OCI-LY7 (cell line): ENCODE data around the gene CCDC85A. TPM values are rescaled to one million over a fixed set of nuclear protein-coding genes. Genes with fewer than 3 reads are reported as not detected.
"Not testable (repeated sequence)": the region's sequence is repeated elsewhere in the genome, so short reads cannot be mapped to it uniquely, and the experiment has no call there.

Source experiments
- Bru-seq: library from RNA; stranded (reverse); fragments of 400-500 nt; gene quantifications from one replicate; lab custom pipeline; 2021; lab: Mats Ljungman, UMichigan
- BruChase-seq, 2 experiments: library from RNA; stranded (reverse); fragments of 400-500 nt; gene quantifications; one replicate each; lab custom pipeline; 2021; lab: Mats Ljungman, UMichigan
- BruUV-seq: library from RNA; stranded (reverse); fragments of 400-500 nt; replicated peaks from 2 replicates; lab custom pipeline; 2021; lab: Mats Ljungman, UMichigan
- CTCF ChIA-PET: fragments of 300-600 bp; sonication (Branson Sonifier 250); formaldehyde crosslinking; loops from one replicate; lab custom pipeline; 2022; ENCODE audit warnings: antibody characterized with exemption; ENCODE audit not compliant: unreplicated experiment; lab: Charles Lee
- POLR2A ChIA-PET: fragments of 300-600 bp; sonication (Branson Sonifier 250); formaldehyde crosslinking; loops from one replicate; lab custom pipeline; 2022; ENCODE audit warnings: antibody characterized with exemption; lab: Charles Lee
- DNase-seq: peaks from one replicate; pipeline ENCODE4 v3.0.0-alpha.2; 2015; ENCODE audit warnings: low spot score
- H2AFZ ChIP-seq: fragments of 200-600 bp; sonication (generic), shearing (Covaris generic); 2 replicates; pipeline ENCODE4 v1.6.1; 2014; ENCODE audit warnings: mild to moderate bottlenecking, antibody characterized with exemption, low read length, moderate library complexity
- H3K27ac ChIP-seq: fragments of 200-600 bp; sonication (generic); 2 replicates; pipeline ENCODE4 v1.5.1; 2014; ENCODE audit warnings: mixed run types, low read depth, mild to moderate bottlenecking, moderate library complexity, low read length, inconsistent platforms; ENCODE audit not compliant: poor library complexity, severe bottlenecking
- H3K36me3 ChIP-seq: fragments of 200-600 bp; sonication (generic); 2 replicates; pipeline ENCODE4 v1.6.1; 2014; ENCODE audit warnings: mild to moderate bottlenecking, antibody characterized with exemption, low read length, moderate library complexity, mixed read lengths; ENCODE audit not compliant: insufficient read depth
- H3K4me1 ChIP-seq: fragments of 200-600 bp; sonication (generic); 2 replicates; pipeline ENCODE4 v1.5.1; 2014; ENCODE audit warnings: mild to moderate bottlenecking, low read length; ENCODE audit not compliant: insufficient read depth, poor library complexity, severe bottlenecking
- H3K4me2 ChIP-seq: fragments of 200-600 bp; sonication (generic); 2 replicates; pipeline ENCODE4 v1.6.1; 2014; ENCODE audit warnings: mild to moderate bottlenecking, low read length
- H3K4me3 ChIP-seq: fragments of 200-600 bp; sonication (generic); 2 replicates; pipeline ENCODE4 v1.5.1; 2014; ENCODE audit warnings: mild to moderate bottlenecking, low read depth, low read length; ENCODE audit not compliant: poor library complexity, severe bottlenecking
- H3K79me2 ChIP-seq: fragments of 200-600 bp; sonication (generic); 2 replicates; pipeline ENCODE4 v1.6.1; 2016; ENCODE audit warnings: low read depth, mild to moderate bottlenecking, low read length, moderate library complexity, mixed read lengths; ENCODE audit not compliant: insufficient read depth
- H3K9me2 ChIP-seq: fragments of 200-600 bp; sonication (generic); 2 replicates; pipeline ENCODE4 v1.6.1; 2016; ENCODE audit warnings: mild to moderate bottlenecking, low read length, mixed read lengths; ENCODE audit not compliant: insufficient read depth
- H3K9me3 ChIP-seq: fragments of 200-600 bp; sonication (generic); 2 replicates; pipeline ENCODE4 v1.6.1; 2014; ENCODE audit warnings: mild to moderate bottlenecking, mixed run types, low read length, mixed read lengths
- H4K20me1 ChIP-seq: fragments of 200-600 bp; sonication (generic); 2 replicates; pipeline ENCODE4 v1.6.1; 2014; ENCODE audit warnings: mild to moderate bottlenecking, antibody characterized with exemption, low read length, moderate library complexity, mixed read lengths; ENCODE audit not compliant: insufficient read depth
- EZH2phosphoT487 ChIP-seq: fragments of 200-600 bp; sonication (generic); IDR thresholded peaks from 2 replicates; pipeline ENCODE4 v1.6.1; 2018; ENCODE audit warnings: low read depth, borderline replicate concordance, mild to moderate bottlenecking, mixed run types, antibody characterized with exemption, low read length, moderate library complexity, mixed read lengths
- intact Hi-C: fragments of 100-400 bp; cut with micrococcal nuclease; formaldehyde crosslinking; loops from one replicate; pipeline ENCODE4 v1.10.0; 2022; ENCODE audit not compliant: unreplicated experiment
- long read RNA-seq: library from polyadenylated mRNA; stranded (forward); transcript quantifications from one replicate; pipeline ENCODE4 v2.0.0, GENCODE V29; 2022
- total RNA-seq, 2 experiments: library from RNA; depleted of rRNA in 1 of 2; stranded (reverse); fragments of >200 nt in 1 of 2; shearing (Covaris generic) in 1 of 2; gene quantifications; 2 replicates each; pipeline ENCODE4 v1.2.3, GENCODE V29; 2014 to 2022
- TF ChIP-seq, protein P1 (sequence below): fragments of 200-600 bp; sonication (generic); conservative IDR thresholded peaks from 2 replicates; pipeline ENCODE4 v1.5.1; 2014; ENCODE audit warnings: mild to moderate bottlenecking, antibody characterized with exemption, low read length, moderate library complexity, mixed read lengths

CCDC85A gene
- total RNA-seq (2014; rRNA removed; shearing (Covaris generic)) = not detected in 2 replicates
- total RNA-seq (2022) = not detected in 2 replicates
- not detected for Bru-seq, nascent RNA
- BruChase-seq, experiment 1, labeled RNA remaining after a 6-hour chase = not detected
- BruChase-seq, experiment 2, labeled RNA remaining after a 2-hour chase = not detected
- long read RNA-seq = 0 reads

DNA sequence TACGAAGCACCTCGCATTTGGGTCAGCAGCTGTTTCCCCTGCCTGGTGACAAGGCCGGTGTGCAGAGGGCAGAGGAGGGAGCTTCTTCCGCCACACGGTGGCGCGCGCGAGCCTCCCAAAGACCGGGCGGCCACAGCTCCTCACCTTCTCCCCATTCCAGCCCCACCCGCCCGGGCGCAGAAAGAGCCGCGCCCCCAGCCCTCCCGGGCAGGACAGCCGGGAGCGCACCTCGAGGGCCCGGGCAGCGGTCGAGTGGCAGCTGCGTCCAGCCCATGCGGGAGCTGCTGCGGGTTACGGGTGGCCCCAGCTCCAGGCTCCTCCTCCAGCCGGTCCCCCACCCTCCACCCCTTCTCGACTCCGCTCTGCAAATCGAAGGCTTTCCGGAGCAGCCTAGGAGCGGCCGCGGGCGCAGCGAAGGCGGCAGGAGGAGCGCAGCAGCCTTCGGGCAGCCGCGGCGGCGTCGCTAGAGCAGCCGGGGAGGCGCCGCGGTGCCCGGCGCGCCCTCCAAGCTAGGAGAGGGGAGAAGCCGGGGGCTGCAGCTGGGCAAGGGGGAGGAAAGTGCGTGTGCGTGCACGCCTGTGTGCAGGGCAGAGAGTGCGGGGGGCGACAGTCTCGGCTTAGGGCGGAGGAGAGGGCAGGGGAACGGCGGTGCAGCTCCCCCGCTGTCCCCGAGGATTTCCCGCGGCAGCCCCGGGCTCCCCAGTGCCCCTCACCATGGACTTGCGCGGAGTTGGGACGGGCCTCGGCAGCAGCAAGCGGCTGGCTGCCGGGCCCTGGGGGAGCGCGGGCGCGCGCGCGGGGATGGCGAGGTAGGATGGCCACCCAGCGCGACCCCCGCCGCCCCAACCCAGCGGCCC, at the start of gene CCDC85A:
Gene CCDC85A (plus strand): TSS at position 348 of the 857 bp plus-strand sequence. CDS start 635 bp downstream, outside the sequence.
- POLR2A ChIA-PET = no interaction called here
- BruUV-seq = no TSS peak
- H3K9me2 ChIP-seq = no peaks in the 10 kb centered on the region
- intact Hi-C loops = loop anchor here (5.0 kb wide), 2 partner anchors 563 to 1333 kb away; no protein-coding TSS in a partner anchor
- H3K4me3 ChIP-seq = no peak within 1 kb of the TSS
- no peak within 1 kb of the TSS for H2AFZ ChIP-seq
- no peaks in the 10 kb centered on the region for H3K9me3 ChIP-seq
- CTCF ChIA-PET = no interaction called here
- no peak within 1 kb of the TSS for H3K27ac ChIP-seq
- H3K4me2 ChIP-seq = no peak within 1 kb of the TSS
- H3K36me3 ChIP-seq = no peaks in the 10 kb centered on the region
- DNase-seq = peak; percentile 55
- TF ChIP-seq, protein P1, sequence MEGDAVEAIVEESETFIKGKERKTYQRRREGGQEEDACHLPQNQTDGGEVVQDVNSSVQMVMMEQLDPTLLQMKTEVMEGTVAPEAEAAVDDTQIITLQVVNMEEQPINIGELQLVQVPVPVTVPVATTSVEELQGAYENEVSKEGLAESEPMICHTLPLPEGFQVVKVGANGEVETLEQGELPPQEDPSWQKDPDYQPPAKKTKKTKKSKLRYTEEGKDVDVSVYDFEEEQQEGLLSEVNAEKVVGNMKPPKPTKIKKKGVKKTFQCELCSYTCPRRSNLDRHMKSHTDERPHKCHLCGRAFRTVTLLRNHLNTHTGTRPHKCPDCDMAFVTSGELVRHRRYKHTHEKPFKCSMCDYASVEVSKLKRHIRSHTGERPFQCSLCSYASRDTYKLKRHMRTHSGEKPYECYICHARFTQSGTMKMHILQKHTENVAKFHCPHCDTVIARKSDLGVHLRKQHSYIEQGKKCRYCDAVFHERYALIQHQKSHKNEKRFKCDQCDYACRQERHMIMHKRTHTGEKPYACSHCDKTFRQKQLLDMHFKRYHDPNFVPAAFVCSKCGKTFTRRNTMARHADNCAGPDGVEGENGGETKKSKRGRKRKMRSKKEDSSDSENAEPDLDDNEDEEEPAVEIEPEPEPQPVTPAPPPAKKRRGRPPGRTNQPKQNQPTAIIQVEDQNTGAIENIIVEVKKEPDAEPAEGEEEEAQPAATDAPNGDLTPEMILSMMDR = peak; percentile 83
- no peak for TF ChIP-seq EZH2phosphoT487
- H3K79me2 ChIP-seq = no peaks in the 10 kb centered on the region
- H3K4me1 ChIP-seq = no peaks in the 10 kb centered on the region
- no peaks in the 10 kb centered on the region for H4K20me1 ChIP-seq

DNA sequence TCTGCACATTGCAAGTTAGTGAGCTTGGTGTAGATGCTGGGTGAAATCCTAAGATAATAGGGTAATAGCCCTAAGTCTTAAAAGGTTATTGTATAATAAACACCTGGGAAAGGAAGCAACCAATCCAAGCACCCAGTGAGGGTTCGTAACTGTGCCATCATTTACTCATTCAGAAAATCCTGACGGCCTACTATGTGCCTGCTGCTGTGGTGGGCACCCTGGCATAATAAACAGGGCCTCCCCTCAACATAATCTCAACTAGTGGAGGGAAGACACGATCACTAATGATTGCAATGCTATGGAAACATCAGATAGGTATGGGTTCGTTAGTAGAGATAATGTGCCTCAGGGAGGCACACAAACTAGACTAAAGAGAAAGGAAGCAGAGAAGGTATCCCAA, 48.9 kb upstream of the CCDC85A start:
- Histone ChIP-seq H3K36me3 (no peaks in the 10 kb centered on the region), H3K9me2 (no peaks in the 10 kb centered on the region), H3K79me2 (no peaks in the 10 kb centered on the region), H3K4me2 (no peak overlapping the region), H3K4me3 (no peak overlapping the region), H3K27ac (no peak overlapping the region), H3K4me1 (no peaks in the 10 kb centered on the region), H4K20me1 (no peaks in the 10 kb centered on the region), H2AFZ (no peak overlapping the region), H3K9me3 (no peaks in the 10 kb centered on the region)
- TF ChIP-seq, protein P1 = no peak
- TF ChIP-seq EZH2phosphoT487 = no peak
- DNase-seq = no peak
- ChIA-PET CTCF (no interaction called here), POLR2A (no interaction called here)
- BruUV-seq = no TSS peak
- intact Hi-C loops = loop anchor here (5.0 kb wide), 1 partner anchor 418 kb away; no protein-coding TSS in a partner anchor

DNA sequence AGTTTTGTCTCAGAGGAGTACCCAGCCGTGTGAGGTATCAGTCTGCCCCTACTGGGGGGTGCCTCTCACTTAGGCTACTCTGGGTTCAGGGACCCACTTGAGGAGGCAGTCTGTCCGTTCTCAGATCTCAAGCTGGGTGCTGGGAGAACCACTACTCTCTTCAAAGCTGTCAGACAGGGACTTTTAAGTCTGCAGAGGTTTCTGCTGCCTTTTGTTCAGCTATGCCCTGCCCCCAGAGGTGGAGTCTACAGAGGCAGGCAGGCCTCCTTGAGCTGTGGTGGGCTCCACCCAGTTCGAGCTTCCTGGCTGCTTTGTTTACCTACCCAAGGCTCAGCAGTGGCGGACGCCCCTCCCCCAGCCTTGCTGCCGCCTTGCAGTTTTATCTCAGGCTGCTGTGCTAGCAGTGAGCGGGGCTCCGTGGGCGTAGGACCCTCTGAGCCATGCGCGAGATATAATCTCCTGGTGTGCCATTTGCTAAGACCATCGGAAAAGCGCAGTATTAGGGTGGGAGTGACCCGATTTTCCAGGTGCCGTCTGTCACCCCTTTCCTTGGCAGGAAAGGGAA, 41.2 kb upstream of the CCDC85A start:
- H3K4me1 ChIP-seq, H3K4me2 ChIP-seq, H3K9me3 ChIP-seq, H3K79me2 ChIP-seq, H3K36me3 ChIP-seq, H3K9me2 ChIP-seq, intact Hi-C loops, CTCF ChIA-PET, H3K27ac ChIP-seq, DNase-seq, H2AFZ ChIP-seq, H3K4me3 ChIP-seq, BruUV-seq, H4K20me1 ChIP-seq: not testable (repeated sequence)
- POLR2A ChIA-PET = interaction anchor here (0.7 kb wide), 1 partner anchor 161 kb away, joined by 3 read pairs; no protein-coding TSS in a partner anchor
